HFF-Myc (cell line): ENCODE measurements around the gene SH3BP5.

Experiments
- DNase-seq: peaks from one replicate; pipeline ENCODE4 v3.0.0-alpha.2; 2011; ENCODE audit warnings: low read depth; ENCODE audit errors: extremely low read depth
- H3K4me3 ChIP-seq: replicated peaks from 2 replicates; pipeline ENCODE4 v1.5.1; 2011; ENCODE audit warnings: low read depth, mild to moderate bottlenecking, control low read depth, low read length
- CTCF ChIP-seq: IDR thresholded peaks from 2 replicates; pipeline ENCODE4 v1.5.1; 2012; ENCODE audit warnings: mild to moderate bottlenecking, low read depth, low read length, control low read depth; ENCODE audit errors: missing control alignments

SH3BP5 gene

GRCh38 chr3:15333099-15333955 is 941 bp upstream of the SH3BP5 start:
- no peak for TF ChIP-seq CTCF
- no peak for DNase-seq
- H3K4me3 ChIP-seq = peak overlapping the region; percentile 67; the same call in 1 of the 2 replicates

GRCh38 chr3:15331606-15332404 is 581 bp downstream of the SH3BP5 start:
- DNase-seq = no peak
- no peak for TF ChIP-seq CTCF
- peak overlapping the region; percentile 67 for H3K4me3 ChIP-seq

GRCh38 chr3:15331072-15331605 is 1.2 kb downstream of the SH3BP5 start:
- DNase-seq = no peak
- peak overlapping the region; percentile 67 for H3K4me3 ChIP-seq
- TF ChIP-seq CTCF = no peak

- H3K4me3 ChIP-seq = peak overlapping the region; percentile 67
- no peak for TF ChIP-seq CTCF
- DNase-seq = peak; percentile 77
These were observed 2.3 kb downstream of the SH3BP5 start for GRCh38 chr3:15330031-15330596.

GRCh38 chr3:15329046-15330005 is 3.1 kb downstream of the SH3BP5 start:
- no peak for TF ChIP-seq CTCF
- H3K4me3 ChIP-seq = peak overlapping the region; percentile 67; the same call in 1 of the 2 replicates
- peak; percentile 65 for DNase-seq

- no peak overlapping the region for H3K4me3 ChIP-seq
- TF ChIP-seq CTCF = no peak
- DNase-seq = no peak
These were observed 4.4 kb downstream of the SH3BP5 start for GRCh38 chr3:15327941-15328340.
